Esophagus muscularis mucosa (tissue), 3 donors: ENCODE results near the gene ENTREP1.

Source experiments
- CTCF ChIP-seq, 3 experiments: fragments of 200-600 bp in 2 of 3; fragments of 450-650 bp in 1 of 3; sonication (generic) in 2 of 3; IDR thresholded peaks; one replicate each; pipeline ENCODE4 v1.5.1; 2017 to 2019; ENCODE audit warnings: antibody characterized with exemption in 3 of 3, mild to moderate bottlenecking in 2 of 3, moderate library complexity in 1 of 3
- POLR2AphosphoS5 ChIP-seq, 2 donors: sonication (generic); formaldehyde crosslinking; IDR thresholded peaks; one replicate each; pipeline ENCODE4 v1.6.1; 2017; ENCODE audit warnings: antibody characterized with exemption in 2 of 2

- TF ChIP-seq CTCF (IDR thresholded peaks at IDR 0.05) (no peak), POLR2AphosphoS5 (IDR thresholded peaks at IDR 0.05) (no peak)
Measured at GRCh38 chr9:69279084-69279731, 45.8 kb upstream of the ENTREP1 start.
